SW480 (cell line): ENCODE measurements around the gene PLCB3.

ENCODE experiments used
- DNase-seq: peaks from one replicate; pipeline ENCODE4 v3.0.0-alpha.2; 2016; ENCODE audit warnings: low spot score

Gene PLCB3

GRCh38 chr11:64250415-64251015 lies 815 bp upstream of the PLCB3 start:
- DNase-seq = no peak

- DNase-seq = no peak
These were observed 348 bp downstream of the PLCB3 start for GRCh38 chr11:64251753-64252002.

- DNase-seq = no peak
These were observed 908 bp downstream of the PLCB3 start for GRCh38 chr11:64252003-64252872.

GRCh38 chr11:64253043-64253442 lies 1.7 kb downstream of the PLCB3 start:
- no peak for DNase-seq

- no peak for DNase-seq
These were observed 2.2 kb downstream of the PLCB3 start for GRCh38 chr11:64253481-64253880.

- DNase-seq = no peak
These were observed 3.0 kb downstream of the PLCB3 start for GRCh38 chr11:64254326-64254725.

- DNase-seq = no peak
These were observed 4.1 kb downstream of the PLCB3 start for GRCh38 chr11:64255135-64256128.

- no peak for DNase-seq
These were observed 5.0 kb downstream of the PLCB3 start for GRCh38 chr11:64256300-64256699.

- no peak for DNase-seq
These were observed 7.0 kb downstream of the PLCB3 start for GRCh38 chr11:64258356-64258755.

- DNase-seq = no peak
These were observed 7.7 kb downstream of the PLCB3 start for GRCh38 chr11:64258946-64259532.

GRCh38 chr11:64259533-64260067 lies 8.3 kb downstream of the PLCB3 start:
- no peak for DNase-seq

GRCh38 chr11:64260147-64260708 lies 8.9 kb downstream of the PLCB3 start:
- no peak for DNase-seq

- no peak for DNase-seq
These were observed 10.3 kb downstream of the PLCB3 start for GRCh38 chr11:64261556-64262080.

- no peak for DNase-seq
These were observed 11.1 kb downstream of the PLCB3 start for GRCh38 chr11:64262271-64263002.

- no peak for DNase-seq
These were observed 12.0 kb downstream of the PLCB3 start for GRCh38 chr11:64263021-64263946.

GRCh38 chr11:64263947-64264317 lies 12.6 kb downstream of the PLCB3 start:
- no peak for DNase-seq

GRCh38 chr11:64264371-64264852 lies 13.1 kb downstream of the PLCB3 start:
- DNase-seq = no peak

- DNase-seq = no peak
These were observed 14.1 kb downstream of the PLCB3 start for GRCh38 chr11:64265176-64266160.
